Cardiac muscle cell (in vitro differentiated cells and primary cell): ENCODE data around the gene FLRT1. TPM values are rescaled to one million over a fixed set of nuclear protein-coding genes. Genes with fewer than 3 reads are reported as not detected.

Source experiments
- DNase-seq, 2 donors: peaks; one replicate each; pipeline versions ENCODE4 v3.0.0 to v3.0.0-alpha.2; 2010 to 2017; ENCODE audit warnings: low read depth in 1 of 2, low spot score in 1 of 2
- H3K27ac ChIP-seq: fragments of 200-600 bp; sonication (generic); 2 replicates; pipeline ENCODE4 v1.5.1; 2016
- H3K27me3 ChIP-seq: fragments of 200-600 bp; sonication (generic); 2 replicates; pipeline ENCODE4 v1.6.0; 2016; ENCODE audit warnings: control low read depth
- H3K36me3 ChIP-seq: fragments of 200-600 bp; sonication (generic); 2 replicates; pipeline ENCODE4 v1.5.1; 2016; ENCODE audit warnings: control low read depth
- H3K4me1 ChIP-seq: fragments of 200-600 bp; sonication (generic); 2 replicates; pipeline ENCODE4 v1.8.1; 2017; ENCODE audit warnings: low read depth, mild to moderate bottlenecking, mixed run types
- H3K4me3 ChIP-seq: fragments of 200-600 bp; sonication (generic); 2 replicates; pipeline ENCODE4 v1.5.1; 2016; ENCODE audit warnings: mild to moderate bottlenecking
- H3K9me3 ChIP-seq: fragments of 200-600 bp; sonication (generic); 2 replicates; pipeline ENCODE4 v1.5.1; 2017; ENCODE audit warnings: low read depth, mild to moderate bottlenecking, control low read depth
- CTCF ChIP-seq: IDR thresholded peaks from 2 replicates; pipeline ENCODE4 v1.5.1; 2012; ENCODE audit warnings: low read depth, mild to moderate bottlenecking, low read length
- polyA plus RNA-seq: library from polyadenylated mRNA; unstranded; fragments of >200 nt; fragmentation: Nextera tagmentation; extraction: Ambion mirVana; gene quantifications from 2 replicates; pipeline ENCODE4 v1.2.1, GENCODE V29; 2016
- total RNA-seq: library from RNA; depleted of rRNA; stranded (reverse); fragments of >200 nt; gene quantifications from 2 replicates; pipeline ENCODE4 v1.2.3, GENCODE V29; 2016

FLRT1 gene
- total and polyA plus RNA-seq, 2 experiments from 2014 or later = 0.69 to 2.9 TPM

- TF ChIP-seq CTCF = no peak
- Histone ChIP-seq H3K9me3 (no peaks in the 10 kb centered on the region), H3K4me3 (no peak overlapping the region), H3K36me3 (no peaks in the 10 kb centered on the region), H3K4me1 (peaks cover 6% of the 10 kb centered on the region), H3K27ac (no peak overlapping the region), H3K27me3 (no peaks in the 10 kb centered on the region)
- DNase-seq = no peak
Observed at GRCh38 chr11:64056861-64057260, 21.1 kb downstream of the FLRT1 start.

- Histone ChIP-seq H3K4me3 (no peak overlapping the region), H3K27ac (no peak overlapping the region), H3K27me3 (no peaks in the 10 kb centered on the region), H3K9me3 (no peaks in the 10 kb centered on the region), H3K4me1 (peaks cover 6% of the 10 kb centered on the region), H3K36me3 (no peaks in the 10 kb centered on the region)
- DNase-seq = no peak
- no peak for TF ChIP-seq CTCF
Observed at GRCh38 chr11:64057890-64058289, 22.2 kb downstream of the FLRT1 start.

GRCh38 chr11:64058494-64058893 is 22.8 kb downstream of the FLRT1 start:
- Histone ChIP-seq H3K27me3 (no peaks in the 10 kb centered on the region), H3K9me3 (no peaks in the 10 kb centered on the region)

GRCh38 chr11:64059339-64060140 is 23.8 kb downstream of the FLRT1 start:
- H3K9me3 ChIP-seq = no peaks in the 10 kb centered on the region
- no peak overlapping the region for H3K4me3 ChIP-seq
- no peak for DNase-seq
- H3K27me3 ChIP-seq = no peaks in the 10 kb centered on the region
- no peak overlapping the region for H3K27ac ChIP-seq
- no peaks in the 10 kb centered on the region for H3K36me3 ChIP-seq
- no peak for TF ChIP-seq CTCF
- peaks cover 6% of the 10 kb centered on the region for H3K4me1 ChIP-seq

More at GRCh38 chr11:64058494-64058893, 22.8 kb downstream of the FLRT1 start:
- H3K4me1 ChIP-seq = peaks cover 6% of the 10 kb centered on the region
- no peaks in the 10 kb centered on the region for H3K36me3 ChIP-seq
- TF ChIP-seq CTCF = no peak
- no peak overlapping the region for H3K4me3 ChIP-seq
- H3K27ac ChIP-seq = no peak overlapping the region
- peak in 1 of 2 donors; percentile 20 for DNase-seq

GRCh38 chr11:64060263-64060860 is 24.6 kb downstream of the FLRT1 start:
- H3K4me1 ChIP-seq = peaks cover 6% of the 10 kb centered on the region
- TF ChIP-seq CTCF = no peak
- H3K27me3 ChIP-seq = no peaks in the 10 kb centered on the region
- H3K9me3 ChIP-seq = no peaks in the 10 kb centered on the region
- H3K36me3 ChIP-seq = no peaks in the 10 kb centered on the region
- no peak for DNase-seq
- peak overlapping the region; percentile 22 for H3K4me3 ChIP-seq
- no peak overlapping the region for H3K27ac ChIP-seq
